Astrocyte (in vitro differentiated cells and primary cell): ENCODE results near the gene AP4E1.

ENCODE experiments used
- EZH2 ChIP-seq: IDR thresholded peaks from 2 replicates; pipeline ENCODE4 v1.6.1; 2012; ENCODE audit warnings: mild to moderate bottlenecking, low read length, inconsistent platforms; ENCODE audit not compliant: insufficient read depth
- TF ChIP-seq, protein P1 (sequence below): IDR thresholded peaks from 2 replicates; pipeline ENCODE4 v1.5.1; 2011; ENCODE audit warnings: low read depth, mild to moderate bottlenecking, inconsistent platforms, low read length, moderate library complexity; ENCODE audit not compliant: insufficient read depth

DNA sequence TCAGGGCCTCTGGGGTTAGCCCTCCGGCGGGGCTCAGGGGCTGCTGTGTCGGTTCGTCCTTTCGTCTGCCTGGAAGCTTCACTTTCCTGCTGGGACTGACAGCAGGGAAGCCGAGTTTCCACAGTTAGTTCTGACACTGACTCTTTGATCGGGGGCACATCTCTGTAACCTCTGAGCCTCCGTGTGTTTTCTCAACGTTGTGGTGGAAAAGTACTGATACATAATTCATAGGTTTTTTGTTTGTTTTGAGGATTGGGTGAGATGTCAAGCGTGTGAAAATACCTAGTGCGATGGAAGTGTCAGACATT is 481 bp downstream of the AP4E1 start:
- no peak for TF ChIP-seq EZH2
- TF ChIP-seq, protein P1, sequence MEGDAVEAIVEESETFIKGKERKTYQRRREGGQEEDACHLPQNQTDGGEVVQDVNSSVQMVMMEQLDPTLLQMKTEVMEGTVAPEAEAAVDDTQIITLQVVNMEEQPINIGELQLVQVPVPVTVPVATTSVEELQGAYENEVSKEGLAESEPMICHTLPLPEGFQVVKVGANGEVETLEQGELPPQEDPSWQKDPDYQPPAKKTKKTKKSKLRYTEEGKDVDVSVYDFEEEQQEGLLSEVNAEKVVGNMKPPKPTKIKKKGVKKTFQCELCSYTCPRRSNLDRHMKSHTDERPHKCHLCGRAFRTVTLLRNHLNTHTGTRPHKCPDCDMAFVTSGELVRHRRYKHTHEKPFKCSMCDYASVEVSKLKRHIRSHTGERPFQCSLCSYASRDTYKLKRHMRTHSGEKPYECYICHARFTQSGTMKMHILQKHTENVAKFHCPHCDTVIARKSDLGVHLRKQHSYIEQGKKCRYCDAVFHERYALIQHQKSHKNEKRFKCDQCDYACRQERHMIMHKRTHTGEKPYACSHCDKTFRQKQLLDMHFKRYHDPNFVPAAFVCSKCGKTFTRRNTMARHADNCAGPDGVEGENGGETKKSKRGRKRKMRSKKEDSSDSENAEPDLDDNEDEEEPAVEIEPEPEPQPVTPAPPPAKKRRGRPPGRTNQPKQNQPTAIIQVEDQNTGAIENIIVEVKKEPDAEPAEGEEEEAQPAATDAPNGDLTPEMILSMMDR = no peak
